ENCODE results near the gene MSI1. TPM values are rescaled to one million over a fixed set of nuclear protein-coding genes. Genes with fewer than 3 reads are reported as not detected.

Gene MSI1
- total RNA-seq, 6 experiments from 2014 or later, result 0.06 to 1.6 TPM; not detected in 4

- no peak overlapping the region for H3K27ac ChIP-seq
- H3K36me3 ChIP-seq, result no peaks in the 10 kb centered on the region
- DNase-seq (no peak), ATAC-seq (no peak)
- TF ChIP-seq CTCF (IDR thresholded peaks at IDR 0.05) (no peak), POLR2A (IDR thresholded peaks at IDR 0.05) (no peak)
- peaks cover 0 to 15% (median 0%) of the 10 kb centered on the region in 4 donors for H3K4me1 ChIP-seq
- no peaks in the 10 kb centered on the region for H3K9me3 ChIP-seq
- peaks cover 0 to 4% of the 10 kb centered on the region in 2 donors for H3K27me3 ChIP-seq
- 31% methylated on average over 7 of the region's 7 CpGs for WGBS (ENCODE audit: insufficient coverage, low coverage, low lambda C conversion rate, missing lambda C conversion rate)
- intact Hi-C loops (cut with DNase I), result no loop called here
- no peak overlapping the region for H3K4me3 ChIP-seq
Observed at GRCh38 chr12:120370343-120371243, 1.6 kb upstream of the MSI1 start.

GRCh38 chr12:120369603-120370342 is 809 bp upstream of the MSI1 start:
- Histone ChIP-seq H3K36me3 (no peaks in the 10 kb centered on the region), H3K27me3 (peaks cover 0 to 4% of the 10 kb centered on the region in 2 donors), H3K4me3 (no peak overlapping the region), H3K4me1 (peaks cover 0 to 16% (median 0%) of the 10 kb centered on the region in 4 donors), H3K9me3 (no peaks in the 10 kb centered on the region), H3K27ac (no peak overlapping the region)
- TF ChIP-seq CTCF (IDR thresholded peaks at IDR 0.05) (no peak), POLR2A (IDR thresholded peaks at IDR 0.05) (no peak)
- no peak for ATAC-seq
- intact Hi-C loops (cut with DNase I), result loop anchor here in 1 of 2 donors (10.0 kb wide), 1 partner anchor 55 kb away; no protein-coding TSS in a partner anchor
- WGBS (ENCODE audit: insufficient coverage, low coverage, low lambda C conversion rate, missing lambda C conversion rate), result 11% methylated on average over 17 of the region's 26 CpGs
- no peak for DNase-seq

GRCh38 chr12:120367924-120368788 is 808 bp downstream of the MSI1 start:
- TF ChIP-seq CTCF (IDR thresholded peaks at IDR 0.05), result no peak
- TF ChIP-seq POLR2A (IDR thresholded peaks at IDR 0.05), result no peak
- Histone ChIP-seq H3K27ac (no peak overlapping the region), H3K27me3 (peaks cover 0 to 4% of the 10 kb centered on the region in 2 donors), H3K9me3 (no peaks in the 10 kb centered on the region), H3K4me1 (peaks cover 0 to 16% (median 0%) of the 10 kb centered on the region in 4 donors), H3K4me3 (peak overlapping the region; percentile 10 to 36 (median 35)), H3K36me3 (no peaks in the 10 kb centered on the region)
- ATAC-seq, result no peak
- WGBS (ENCODE audit: insufficient coverage, low coverage, low lambda C conversion rate, missing lambda C conversion rate), result 46% methylated on average over 18 of the region's 86 CpGs
- DNase-seq, result no peak
- intact Hi-C loops (cut with DNase I), result loop anchor here in 1 of 2 donors (10.0 kb wide), 1 partner anchor 57 kb away; no protein-coding TSS in a partner anchor

Data from right lobe of liver (tissue), 6 donors.